Mesodermal cell (in vitro differentiated cells): ENCODE results near the gene SPEM3.

Experiments used
- H3K27ac ChIP-seq: 2 replicates; pipeline ENCODE4 v1.7.0; 2013; ENCODE audit warnings: mild to moderate bottlenecking, low read depth, low read length, moderate library complexity; ENCODE audit not compliant: severe bottlenecking
- H3K36me3 ChIP-seq: 2 replicates; pipeline ENCODE4 v1.7.1; 2013; ENCODE audit warnings: mild to moderate bottlenecking, low read length, moderate library complexity; ENCODE audit not compliant: control insufficient read depth, insufficient read depth
- H3K4me1 ChIP-seq: one replicate; pipeline ENCODE4 v1.7.1; 2013; ENCODE audit warnings: mild to moderate bottlenecking, low read length; ENCODE audit not compliant: insufficient read depth, control insufficient read depth, poor library complexity, severe bottlenecking
- H3K4me3 ChIP-seq: 2 replicates; pipeline ENCODE4 v1.7.0; 2013; ENCODE audit warnings: low read length, control low read depth, mild to moderate bottlenecking; ENCODE audit not compliant: insufficient read depth, poor library complexity, severe bottlenecking; ENCODE audit errors: extremely low read depth
- H3K9me3 ChIP-seq: 2 replicates; pipeline ENCODE4 v1.7.1; 2013; ENCODE audit warnings: mild to moderate bottlenecking, low read length, moderate library complexity; ENCODE audit not compliant: control insufficient read depth
- WGBS, 2 experiments: methylation state at CpG; one replicate each; pipeline ENCODE4 v1.1.5; 2013; ENCODE audit warnings: missing lambda C conversion rate in 2 of 2; ENCODE audit not compliant: insufficient coverage in 2 of 2; 5-methylcytosine and 5-hydroxymethylcytosine counted together

SPEM3 gene

GRCh38 chr17:7423679-7424078 lies 5.0 kb upstream of the SPEM3 start:
- Histone ChIP-seq H3K27ac (no peak overlapping the region), H3K4me1 (peaks cover 5% of the 10 kb centered on the region), H3K9me3 (no peaks in the 10 kb centered on the region), H3K4me3 (no peak overlapping the region), H3K36me3 (no peaks in the 10 kb centered on the region)
- WGBS, 2 experiments, result 92 to 100% methylated on average over 3 to 4 of the region's 4 CpGs

- H3K36me3 ChIP-seq, result no peaks in the 10 kb centered on the region
- WGBS, 2 experiments, result 93 to 95% methylated on average over 4 to 5 of the region's 7 CpGs
- H3K4me3 ChIP-seq, result no peak within 1 kb of the TSS
- no peak within 1 kb of the TSS for H3K27ac ChIP-seq
- H3K9me3 ChIP-seq, result no peaks in the 10 kb centered on the region
- no peaks in the 10 kb centered on the region for H3K4me1 ChIP-seq
Measured at GRCh38 chr17:7425316-7425715, 3.3 kb upstream of the SPEM3 start, which contains the start of gene SPEM2. Gene SPEM2 (plus strand): TSS chr17:7425616. CDS start chr17:7425689, 73 bp downstream.

DNA sequence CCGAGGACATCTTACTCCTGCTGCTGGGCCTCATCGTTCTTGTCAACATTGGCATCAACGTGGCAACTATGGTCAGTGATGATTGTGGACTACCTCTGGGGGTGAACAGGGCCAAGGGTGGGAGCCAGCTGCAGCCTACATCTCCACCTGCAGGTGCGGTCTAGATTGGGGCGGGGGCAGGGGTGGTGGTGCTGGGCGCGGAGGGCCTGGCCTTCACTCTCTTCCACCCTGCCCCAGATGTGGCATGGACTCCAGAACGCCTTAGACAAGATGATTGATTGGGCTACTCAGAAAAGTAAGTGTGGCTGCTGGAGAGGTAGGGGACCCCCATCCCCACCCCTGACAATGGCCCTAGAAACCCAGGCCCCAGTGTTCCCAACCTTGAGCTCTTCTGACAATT lies 2.9 kb upstream of the SPEM3 start:
- Histone ChIP-seq H3K4me3 (no peak overlapping the region), H3K27ac (no peak overlapping the region), H3K4me1 (no peaks in the 10 kb centered on the region), H3K9me3 (no peaks in the 10 kb centered on the region), H3K36me3 (no peaks in the 10 kb centered on the region)
- 71 to 82% methylated on average over 3 to 4 of the region's 8 CpGs for WGBS, 2 experiments

DNA sequence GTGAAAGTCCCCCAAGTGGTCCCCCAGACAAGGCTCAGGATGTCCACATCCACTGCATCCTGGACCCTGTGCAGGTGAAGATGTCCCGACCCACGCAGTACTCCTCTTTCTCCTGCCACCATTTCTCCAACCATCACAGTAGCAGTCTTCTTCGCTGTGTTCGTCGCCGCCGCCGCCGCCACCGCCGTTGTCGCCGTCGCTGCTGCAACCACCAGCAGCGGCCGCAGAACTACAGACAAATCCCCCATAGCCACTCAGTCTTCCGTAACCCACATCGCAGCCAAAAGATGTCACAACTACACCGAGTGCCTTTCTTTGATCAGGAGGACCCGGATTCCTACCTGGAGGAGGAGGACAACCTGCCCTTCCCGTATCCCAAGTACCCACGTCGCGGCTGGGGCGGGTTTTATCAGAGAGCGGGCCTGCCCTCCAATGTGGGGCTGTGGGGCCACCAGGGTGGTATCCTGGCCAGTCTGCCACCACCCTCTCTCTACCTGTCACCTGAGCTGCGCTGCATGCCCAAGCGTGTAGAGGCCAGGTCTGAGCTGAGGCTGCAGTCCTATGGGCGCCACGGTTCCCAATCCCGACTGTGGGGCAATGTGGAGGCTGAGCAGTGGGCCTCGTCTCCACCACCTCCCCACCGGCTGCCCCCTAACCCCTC lies 2.3 kb upstream of the SPEM3 start:
- Histone ChIP-seq H3K9me3 (no peaks in the 10 kb centered on the region), H3K27ac (no peak overlapping the region), H3K4me1 (no peaks in the 10 kb centered on the region), H3K4me3 (no peak overlapping the region), H3K36me3 (no peaks in the 10 kb centered on the region)
- 94 to 96% methylated on average over 33 of the region's 33 CpGs for WGBS, 2 experiments

GRCh38 chr17:7426896-7427489 lies 1.7 kb upstream of the SPEM3 start:
- H3K9me3 ChIP-seq, result no peaks in the 10 kb centered on the region
- no peaks in the 10 kb centered on the region for H3K4me1 ChIP-seq
- WGBS, 2 experiments, result 92 to 94% methylated on average over 24 to 29 of the region's 29 CpGs
- no peak overlapping the region for H3K4me3 ChIP-seq
- no peak overlapping the region for H3K27ac ChIP-seq
- no peaks in the 10 kb centered on the region for H3K36me3 ChIP-seq

DNA sequence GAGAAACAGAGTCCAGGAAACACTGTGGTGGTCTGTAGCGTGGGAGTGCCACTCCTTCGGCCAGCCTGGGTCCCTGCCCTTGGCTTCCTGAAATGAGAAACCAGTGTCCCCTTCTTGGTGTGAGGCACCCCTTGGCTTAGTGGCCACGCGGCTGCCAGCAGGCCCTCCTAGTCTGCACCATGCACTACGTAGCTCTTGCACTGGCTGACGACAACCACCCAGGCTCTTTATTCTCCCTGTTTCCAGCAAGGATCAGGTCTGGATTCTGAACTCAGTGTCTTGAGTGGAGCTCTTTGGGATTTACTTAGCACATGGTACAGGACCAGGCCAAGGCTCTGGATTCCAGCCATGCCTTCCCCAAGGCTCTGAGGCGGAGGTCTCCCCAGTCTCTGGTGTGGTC lies 1.1 kb upstream of the SPEM3 start:
- H3K36me3 ChIP-seq, result no peaks in the 10 kb centered on the region
- 91 to 95% methylated on average over 4 of the region's 7 CpGs for WGBS, 2 experiments
- no peak overlapping the region for H3K4me3 ChIP-seq
- no peaks in the 10 kb centered on the region for H3K9me3 ChIP-seq
- no peaks in the 10 kb centered on the region for H3K4me1 ChIP-seq
- H3K27ac ChIP-seq, result no peak overlapping the region

DNA sequence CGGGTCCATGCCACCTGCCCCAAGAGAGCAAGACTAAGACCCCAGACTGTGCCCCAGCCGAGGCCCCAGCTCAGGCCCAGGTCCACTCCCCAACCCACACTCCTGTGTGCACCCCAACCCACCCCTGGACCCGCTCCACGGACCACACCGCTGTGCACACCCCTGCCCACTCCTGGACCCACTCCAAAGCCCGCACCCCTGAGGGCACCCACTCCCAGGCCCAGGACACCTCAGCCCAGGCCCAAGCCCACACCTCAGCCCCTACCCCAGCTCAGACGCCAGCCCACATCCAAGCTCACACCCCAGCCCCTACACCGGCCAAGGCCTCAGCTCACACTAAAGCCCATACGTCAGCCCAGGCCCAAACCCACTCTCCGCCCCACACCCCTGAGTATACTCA lies 1.1 kb downstream of the SPEM3 start:
- Histone ChIP-seq H3K4me1 (no peaks in the 10 kb centered on the region), H3K4me3 (no peak overlapping the region)
- 98% methylated on average over 4 to 10 of the region's 10 CpGs for WGBS, 2 experiments

GRCh38 chr17:7431231-7431630 lies 2.6 kb downstream of the SPEM3 start:
- no peak overlapping the region for H3K27ac ChIP-seq
- H3K4me3 ChIP-seq, result no peak overlapping the region
- no peaks in the 10 kb centered on the region for H3K36me3 ChIP-seq
- no peaks in the 10 kb centered on the region for H3K4me1 ChIP-seq
- WGBS, 2 experiments, result 100% methylated on average over 1 of the region's 1 CpG
- H3K9me3 ChIP-seq, result no peaks in the 10 kb centered on the region

More for the DNA sequence above, 1.1 kb downstream of the SPEM3 start:
- no peak overlapping the region for H3K27ac ChIP-seq
- no peaks in the 10 kb centered on the region for H3K9me3 ChIP-seq
- no peaks in the 10 kb centered on the region for H3K36me3 ChIP-seq

- Histone ChIP-seq H3K36me3 (no peaks in the 10 kb centered on the region), H3K27ac (no peak overlapping the region), H3K4me3 (no peak overlapping the region), H3K4me1 (no peaks in the 10 kb centered on the region), H3K9me3 (no peaks in the 10 kb centered on the region)
- 93 to 94% methylated on average over 11 of the region's 11 CpGs for WGBS, 2 experiments
Measured at GRCh38 chr17:7432296-7432695, 3.6 kb downstream of the SPEM3 start.

DNA sequence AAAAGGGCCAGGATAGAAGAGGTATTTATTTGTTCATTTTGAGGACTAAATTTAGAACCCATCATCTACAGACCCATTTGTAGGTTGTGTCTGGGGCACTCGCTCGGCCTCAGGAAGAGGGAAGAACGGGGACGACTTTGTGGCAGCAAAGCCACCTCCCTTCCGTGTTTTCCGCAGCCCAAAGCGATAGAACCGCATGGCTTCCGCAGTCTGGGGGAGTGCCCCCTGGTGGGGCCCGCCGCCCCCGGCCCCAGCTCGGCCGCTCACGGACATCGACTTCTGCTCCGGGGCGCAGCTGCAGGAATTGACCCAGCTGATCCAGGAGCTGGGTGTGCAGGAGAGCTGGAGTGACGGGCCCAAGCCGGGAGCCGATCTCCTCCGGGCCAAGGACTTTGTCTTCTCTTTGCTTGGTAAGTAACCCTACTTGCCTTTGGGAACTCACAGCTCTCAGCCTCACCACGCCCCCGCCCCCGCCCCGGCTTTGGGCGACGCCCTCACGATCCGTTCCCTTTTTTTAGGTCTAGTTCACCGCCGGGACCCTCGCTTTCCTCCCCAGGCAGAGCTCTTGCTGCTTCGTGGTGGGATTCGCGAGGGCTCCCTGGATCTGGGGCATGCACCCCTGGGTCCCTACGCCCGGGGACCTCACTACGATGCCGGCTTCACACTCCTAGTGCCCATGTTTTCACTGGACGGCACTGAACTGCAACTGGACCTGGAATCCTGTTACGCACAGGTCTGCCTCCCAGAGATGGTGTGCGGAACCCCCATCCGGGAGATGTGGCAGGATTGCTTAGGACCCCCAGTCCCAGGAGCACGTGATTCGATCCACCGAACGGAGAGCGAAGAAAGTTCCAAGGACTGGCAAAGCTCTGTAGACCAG lies 7.3 kb downstream of the SPEM3 start:
- WGBS, 2 experiments, result 8% methylated on average over 45 to 49 of the region's 49 CpGs
- peak overlapping the region; percentile 36 for H3K27ac ChIP-seq
- no peaks in the 10 kb centered on the region for H3K36me3 ChIP-seq
- no peaks in the 10 kb centered on the region for H3K9me3 ChIP-seq
- peaks cover 10% of the 10 kb centered on the region for H3K4me1 ChIP-seq
- H3K4me3 ChIP-seq, result peak overlapping the region; percentile 52
